HG02938 (cell line): ENCODE results near the gene PRCD.

ENCODE experiments used
- ATAC-seq: cut with Tn5 transposase; IDR thresholded peaks from one replicate; pipeline ENCODE4 v1.9.1; 2021; ENCODE audit warnings: mild to moderate bottlenecking, moderate library complexity; ENCODE audit not compliant: unreplicated experiment

The PRCD gene

DNA sequence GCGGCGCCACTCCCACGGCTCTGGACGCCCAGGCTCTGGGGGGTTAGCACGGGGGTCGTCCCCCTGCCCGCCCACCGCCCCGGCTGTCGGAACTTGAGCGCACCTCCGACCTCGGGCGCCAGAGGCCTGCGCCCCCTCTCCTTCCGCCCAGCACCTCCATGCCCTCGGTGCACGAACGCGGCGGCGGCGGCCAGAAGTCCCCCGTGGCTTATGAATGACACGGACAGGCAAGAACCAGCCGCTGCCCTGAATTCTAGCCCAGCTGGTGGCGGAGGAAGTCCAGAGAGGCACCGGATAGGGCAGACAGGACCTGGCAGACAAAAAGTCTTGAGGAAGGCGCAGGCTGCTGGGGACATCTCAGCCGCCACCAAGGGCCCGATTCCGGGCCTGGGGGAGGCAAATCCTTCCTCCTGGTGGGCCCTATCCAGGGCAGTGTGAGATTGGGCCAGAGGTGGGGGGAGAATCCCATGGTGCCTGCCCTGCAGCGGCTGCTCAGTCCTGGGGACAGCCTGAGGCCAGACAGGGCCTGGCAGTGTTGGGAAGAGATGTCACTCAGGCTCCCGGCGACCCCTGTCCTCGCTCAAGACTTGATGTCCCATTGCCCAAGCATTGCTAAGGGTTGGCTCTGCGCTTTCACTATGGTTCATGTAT lies 1.4 kb upstream of the PRCD start:
- ATAC-seq = no peak

DNA sequence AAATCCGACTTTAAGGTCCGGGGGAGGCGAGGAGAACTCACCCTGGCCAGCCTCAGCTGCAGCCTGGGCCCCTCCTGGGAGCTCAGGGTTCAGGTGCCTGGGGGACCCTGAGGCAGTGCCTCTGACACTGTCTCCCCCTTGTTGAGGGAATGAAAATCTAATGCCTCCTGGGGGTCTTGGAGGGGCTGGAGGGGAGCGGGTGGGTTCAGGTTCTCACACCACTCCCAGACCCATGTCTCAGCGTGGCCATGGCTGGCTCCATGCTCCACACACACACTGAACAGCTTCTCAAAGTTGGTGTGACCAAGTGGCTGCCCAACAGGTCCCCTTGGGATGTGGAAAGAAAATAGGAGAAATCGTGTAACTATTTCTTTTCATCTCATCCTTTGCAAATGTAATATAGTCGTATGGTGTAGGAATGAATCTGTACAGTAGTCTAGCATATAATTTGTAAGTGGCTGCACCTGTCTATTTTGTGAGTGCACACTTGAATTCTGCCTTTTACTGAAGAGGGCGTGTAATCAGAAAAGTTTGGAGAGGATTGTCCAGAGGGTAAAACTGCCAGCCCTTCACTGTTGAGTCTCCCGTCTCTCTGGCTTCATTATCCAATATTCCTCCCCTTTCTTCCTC lies 788 bp upstream of the PRCD start:
- no peak for ATAC-seq

DNA sequence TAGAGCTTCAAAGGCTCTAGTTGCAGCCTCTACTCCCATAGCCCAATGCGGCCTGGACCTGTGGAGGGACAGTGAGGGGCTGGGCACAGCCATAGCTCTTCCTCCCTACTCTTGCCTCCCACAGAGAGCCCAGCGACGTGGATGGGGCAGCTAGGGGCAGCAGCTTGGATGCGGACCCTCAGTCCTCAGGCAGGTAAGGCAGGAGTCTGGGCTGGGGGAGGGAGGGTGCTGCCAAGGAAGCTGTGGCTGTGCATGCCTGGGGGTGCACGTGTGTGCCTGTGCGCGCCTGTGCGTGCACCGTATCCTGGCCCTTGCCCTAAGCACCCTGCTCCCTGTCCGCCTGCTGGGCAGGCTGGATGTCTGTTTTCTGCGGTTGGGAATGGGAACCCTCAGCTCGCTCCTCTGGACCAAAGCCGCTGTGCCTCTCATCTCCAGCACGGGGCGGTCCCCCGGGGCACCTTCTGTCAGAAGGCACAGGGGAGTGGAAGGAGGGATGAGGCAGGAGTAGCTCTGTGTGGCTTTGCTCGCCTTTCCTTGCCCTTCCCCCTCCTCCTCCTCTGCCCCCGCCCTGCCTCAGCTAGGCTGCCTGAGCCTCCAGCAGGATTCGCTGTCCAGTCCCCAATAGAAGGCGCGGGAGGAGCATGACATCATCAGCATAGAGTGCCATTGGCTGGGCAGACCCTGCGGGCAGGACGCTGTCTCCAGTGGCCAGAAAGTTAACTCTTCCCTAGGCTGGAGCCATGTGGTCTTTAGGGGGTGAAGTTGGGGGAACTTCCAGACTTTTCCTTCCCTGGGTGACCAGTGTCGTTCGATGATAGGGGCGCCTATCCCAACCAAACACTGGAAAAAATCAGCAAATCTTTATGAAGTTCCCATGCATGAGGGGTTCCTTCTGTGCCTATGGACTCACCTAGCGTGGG lies 797 bp downstream of the PRCD start:
- ATAC-seq = no peak

DNA sequence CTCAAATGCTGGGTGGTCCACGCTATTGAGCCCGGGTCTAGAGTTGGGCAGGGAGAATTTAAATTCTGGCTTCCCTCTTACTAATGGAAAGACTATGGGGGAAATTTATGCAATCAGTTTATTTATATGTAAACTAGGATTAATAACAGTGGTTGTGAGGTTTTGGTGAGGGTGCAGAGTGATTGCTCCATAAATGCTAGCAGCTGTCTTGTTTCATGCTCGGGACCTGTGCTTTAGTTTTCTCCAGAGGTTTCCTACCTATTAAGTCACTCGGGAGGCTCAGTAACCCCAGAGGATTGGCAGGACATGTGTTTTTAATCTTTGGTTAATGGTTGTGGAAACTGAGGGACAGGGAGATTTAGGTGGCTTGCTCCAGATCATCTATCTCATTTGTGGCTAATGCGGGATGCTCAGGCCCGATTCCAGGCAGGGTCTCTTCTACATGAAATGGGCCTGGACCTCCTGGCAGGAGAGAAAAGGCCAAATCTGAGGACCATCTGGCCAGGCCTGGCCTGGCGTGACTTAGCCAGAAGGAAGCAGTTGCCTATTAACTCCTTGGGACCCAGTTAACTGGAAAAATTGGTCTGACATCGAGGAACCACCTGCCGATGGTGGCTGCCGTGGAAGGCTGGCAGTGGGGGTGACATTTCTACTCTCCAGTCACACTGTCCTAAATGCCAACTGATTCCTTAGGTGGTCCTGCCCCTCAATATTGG lies 2.1 kb downstream of the PRCD start:
- ATAC-seq = no peak

DNA sequence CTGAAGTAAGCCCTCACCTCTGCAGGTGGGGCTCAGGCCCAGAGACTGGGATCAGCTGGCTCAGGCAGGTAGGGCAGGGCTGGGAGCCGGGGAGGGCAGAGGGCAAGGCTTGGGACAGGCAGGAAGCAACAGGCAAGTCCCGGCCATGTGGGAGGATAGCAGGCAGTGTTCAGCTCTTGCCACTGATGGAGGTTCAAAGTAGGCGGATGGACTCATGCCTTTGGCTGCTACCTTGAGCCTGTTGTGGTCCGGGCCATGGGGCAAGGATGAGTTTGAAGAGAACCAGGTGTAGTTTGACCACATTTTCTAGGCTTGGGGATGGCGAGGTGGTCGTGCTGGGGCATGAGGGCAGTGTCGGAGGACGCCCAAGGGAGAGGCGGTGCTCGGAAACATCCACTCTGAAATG lies 2.7 kb downstream of the PRCD start:
- ATAC-seq = no peak

DNA sequence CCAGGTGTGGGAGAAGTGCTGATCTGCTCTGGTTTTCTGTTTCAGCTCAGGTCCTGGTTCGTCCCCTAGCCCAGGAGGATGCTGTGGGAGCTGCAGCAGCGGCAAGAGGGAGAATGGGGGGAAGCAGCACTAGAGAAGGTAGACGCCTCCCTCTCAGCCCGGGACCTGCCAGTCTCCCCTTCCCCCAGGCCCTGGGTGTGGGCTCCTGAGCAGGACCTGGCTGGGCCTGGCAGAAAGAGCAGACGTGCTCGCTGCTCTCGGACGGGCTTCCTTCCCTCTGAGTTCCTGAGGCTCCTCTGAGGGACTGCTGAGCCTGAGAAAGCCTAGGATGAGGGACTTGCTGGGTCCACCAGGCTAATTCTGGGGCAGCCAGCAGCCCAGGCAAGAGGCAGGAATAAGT lies 3.1 kb downstream of the PRCD start:
- ATAC-seq = no peak

DNA sequence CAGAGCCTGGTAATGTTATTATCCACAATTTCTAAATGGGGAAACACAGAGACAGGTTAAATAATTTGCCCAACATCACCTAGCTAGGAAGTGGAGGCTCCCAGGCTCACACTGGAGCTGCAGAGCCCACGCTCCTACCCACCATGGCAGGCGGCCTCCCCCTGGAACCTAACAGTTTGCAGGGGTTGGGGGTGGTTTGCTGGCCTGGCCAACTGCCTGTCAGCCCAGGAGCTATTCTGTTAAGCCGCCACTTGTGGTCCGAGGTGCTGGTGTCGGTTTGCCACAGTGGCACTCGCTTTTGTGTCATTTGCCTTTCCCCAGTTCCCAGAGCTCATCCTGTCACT lies 3.6 kb downstream of the PRCD start:
- no peak for ATAC-seq

DNA sequence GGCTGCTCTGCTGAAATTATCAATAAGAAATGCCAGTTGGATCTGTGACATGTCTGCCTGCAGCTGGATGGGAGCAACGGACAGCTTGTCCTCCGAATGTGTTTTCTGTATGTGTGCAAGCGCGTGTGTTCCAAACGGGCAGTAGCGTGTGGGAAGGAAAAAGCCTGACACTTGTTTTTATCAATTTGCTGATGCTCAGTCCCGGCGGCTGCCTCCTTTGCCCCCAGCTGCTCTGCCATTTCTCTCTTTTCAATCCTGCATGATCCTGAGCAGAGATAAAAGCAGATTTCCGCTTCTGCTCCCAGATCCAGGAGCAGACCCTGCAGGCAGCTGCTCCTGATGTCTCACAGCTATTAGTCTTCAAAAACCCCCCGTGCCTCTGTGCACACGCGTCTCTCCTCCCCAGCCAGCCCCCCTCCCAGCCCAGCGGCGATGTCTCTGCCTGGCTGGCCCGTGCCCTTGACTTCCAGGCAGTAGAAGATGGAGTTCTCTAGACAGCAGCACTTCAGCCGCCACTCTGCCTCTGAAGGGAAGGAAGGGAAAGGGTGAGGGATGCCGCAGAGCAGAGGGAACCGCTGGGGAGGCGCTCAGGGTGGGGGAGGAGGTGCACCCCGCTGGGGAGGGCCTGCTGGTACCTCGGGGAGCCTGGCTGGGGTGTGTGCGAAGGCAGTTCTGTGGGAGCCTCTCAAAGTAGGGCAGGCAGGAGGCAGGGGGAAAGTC lies 4.1 kb downstream of the PRCD start:
- no peak for ATAC-seq

DNA sequence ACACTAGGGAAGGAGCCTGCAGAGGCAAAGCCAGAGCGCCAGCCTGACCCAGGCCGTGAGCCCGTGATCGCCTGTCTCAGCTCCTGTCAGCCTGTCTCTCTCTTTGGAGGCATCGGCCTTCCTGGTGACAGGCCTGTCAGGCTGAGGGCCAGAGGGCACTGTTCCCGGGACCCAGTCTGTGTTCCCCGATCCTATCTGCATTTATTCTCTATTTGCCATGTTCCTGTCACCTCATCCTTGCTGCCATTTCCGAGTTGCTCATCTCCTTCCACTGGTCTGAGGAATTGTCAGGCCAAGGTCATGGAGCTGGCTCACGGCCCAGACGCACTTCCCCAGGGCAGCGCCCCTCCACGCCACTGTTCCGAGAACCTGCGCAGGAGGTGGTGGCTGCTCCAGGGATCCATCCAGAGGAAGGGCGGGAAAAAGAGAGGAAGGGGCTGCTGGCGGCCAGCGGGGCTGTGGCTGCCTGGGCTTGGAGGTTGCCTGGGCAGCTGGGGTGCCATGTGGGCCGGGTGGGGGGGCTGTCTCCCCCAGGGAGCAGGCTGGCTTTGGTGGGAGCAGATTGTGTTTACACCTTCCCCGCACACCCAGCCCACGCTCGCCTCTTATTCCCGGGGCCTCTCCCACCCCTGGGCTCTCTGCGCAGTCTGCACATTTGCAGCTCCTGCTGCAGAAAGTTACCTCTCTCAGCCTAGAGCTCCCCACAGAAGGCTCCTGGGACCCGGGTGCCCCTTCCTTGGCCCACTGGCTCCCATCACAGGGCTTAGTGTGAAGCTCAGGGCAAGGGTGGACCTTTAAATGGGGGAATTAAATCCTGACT lies 4.9 kb downstream of the PRCD start:
- ATAC-seq = no peak

DNA sequence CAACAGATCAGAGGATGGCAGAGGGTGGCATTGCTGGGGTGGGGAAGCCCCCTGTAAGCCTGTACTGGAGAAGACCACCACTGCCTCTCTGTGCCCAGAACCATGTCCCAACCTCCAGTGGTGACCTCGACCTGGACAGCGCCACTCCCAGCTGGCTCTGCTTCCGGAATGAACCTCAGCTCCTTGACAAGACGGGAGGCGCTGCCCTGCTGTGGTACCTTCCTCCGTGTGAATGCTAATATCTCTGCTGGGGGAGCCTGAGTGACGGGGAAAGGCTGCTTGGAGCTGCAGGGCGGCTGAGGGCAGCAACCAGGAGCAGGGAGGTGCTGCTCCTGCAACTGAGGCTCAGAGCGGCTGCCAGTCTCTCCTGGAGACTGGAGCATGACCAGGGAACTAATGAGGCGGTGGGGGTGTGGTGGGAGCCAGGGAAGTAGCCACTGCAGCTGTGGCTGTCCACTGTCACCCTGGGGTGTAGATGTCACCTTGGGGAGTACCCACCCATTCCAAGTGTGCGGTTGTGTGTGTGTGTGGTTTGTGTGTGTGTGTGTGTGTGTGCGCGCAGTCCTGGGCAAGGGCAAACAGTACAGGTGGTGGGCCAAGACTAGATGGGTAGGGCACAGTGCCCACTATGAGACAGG lies 6.2 kb downstream of the PRCD start:
- ATAC-seq = no peak

DNA sequence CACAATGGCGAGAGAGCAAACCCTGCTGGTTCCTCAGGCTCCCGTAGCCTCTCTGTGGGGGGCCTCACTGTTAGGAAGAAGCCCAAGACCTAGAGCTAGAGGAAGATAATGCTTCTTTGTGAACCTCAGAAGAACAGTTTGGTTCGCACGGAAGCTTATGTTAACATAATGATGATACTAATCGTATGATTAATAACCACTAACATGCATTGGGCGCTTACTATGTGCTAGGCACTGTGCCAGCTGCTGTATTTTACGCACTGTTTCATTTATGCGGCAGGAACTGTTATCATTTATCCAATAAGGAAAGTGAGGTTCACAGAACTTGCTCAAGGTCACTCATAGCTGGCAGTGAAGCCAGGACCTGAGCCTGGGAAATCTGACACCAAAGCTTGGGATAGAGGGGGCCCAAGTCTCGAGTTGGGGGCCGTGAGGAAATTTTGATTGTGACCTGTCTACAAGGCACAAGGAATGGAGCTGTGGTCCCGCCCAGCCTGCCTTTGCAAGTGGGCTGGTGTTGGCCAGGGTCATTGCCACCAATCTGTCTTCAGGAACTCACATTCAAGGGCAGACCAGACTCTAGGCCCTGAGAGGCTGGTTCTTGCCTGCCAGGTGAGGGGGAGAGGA lies 6.8 kb downstream of the PRCD start:
- ATAC-seq = no peak

DNA sequence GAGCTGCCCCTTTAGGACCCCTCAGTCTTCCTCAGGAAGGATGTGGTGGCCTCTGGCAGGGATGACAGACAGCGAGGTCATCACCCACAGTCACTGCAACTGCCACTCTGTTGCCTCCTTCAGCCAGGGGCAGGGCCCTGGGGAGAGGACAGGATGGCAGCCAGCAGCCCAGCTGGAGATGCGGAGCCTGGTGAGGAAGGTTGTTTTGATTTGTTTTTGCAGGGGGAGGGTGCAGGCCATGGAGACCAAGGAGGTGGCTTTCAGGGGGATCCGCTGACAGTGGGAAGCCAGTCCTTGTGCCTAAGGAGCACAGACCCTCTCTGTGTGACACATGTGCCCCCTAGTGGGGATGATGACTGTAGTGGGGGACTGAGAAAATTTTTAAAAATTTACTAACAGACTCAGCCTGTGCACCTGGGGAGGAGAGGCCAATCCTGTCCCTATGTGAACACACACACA lies 7.4 kb downstream of the PRCD start:
- ATAC-seq = no peak

DNA sequence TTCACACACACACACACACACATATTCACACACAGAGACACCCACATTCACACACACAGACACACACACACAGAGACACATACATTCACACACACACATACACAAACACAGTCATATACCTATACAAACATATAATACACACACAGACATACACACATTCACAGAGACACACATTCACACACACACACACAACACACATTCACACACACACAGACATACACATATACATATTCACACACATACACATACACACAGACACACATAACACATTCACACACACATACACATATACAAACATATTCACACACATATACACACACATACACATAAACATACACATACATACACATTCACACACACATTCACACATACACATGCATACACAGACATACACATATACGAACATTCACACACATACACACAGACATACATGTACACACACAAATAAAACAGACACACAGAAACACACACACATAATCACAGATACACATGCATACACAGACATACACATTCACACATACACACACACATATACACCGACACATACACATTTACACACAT lies 7.9 kb downstream of the PRCD start:
- ATAC-seq = no peak

DNA sequence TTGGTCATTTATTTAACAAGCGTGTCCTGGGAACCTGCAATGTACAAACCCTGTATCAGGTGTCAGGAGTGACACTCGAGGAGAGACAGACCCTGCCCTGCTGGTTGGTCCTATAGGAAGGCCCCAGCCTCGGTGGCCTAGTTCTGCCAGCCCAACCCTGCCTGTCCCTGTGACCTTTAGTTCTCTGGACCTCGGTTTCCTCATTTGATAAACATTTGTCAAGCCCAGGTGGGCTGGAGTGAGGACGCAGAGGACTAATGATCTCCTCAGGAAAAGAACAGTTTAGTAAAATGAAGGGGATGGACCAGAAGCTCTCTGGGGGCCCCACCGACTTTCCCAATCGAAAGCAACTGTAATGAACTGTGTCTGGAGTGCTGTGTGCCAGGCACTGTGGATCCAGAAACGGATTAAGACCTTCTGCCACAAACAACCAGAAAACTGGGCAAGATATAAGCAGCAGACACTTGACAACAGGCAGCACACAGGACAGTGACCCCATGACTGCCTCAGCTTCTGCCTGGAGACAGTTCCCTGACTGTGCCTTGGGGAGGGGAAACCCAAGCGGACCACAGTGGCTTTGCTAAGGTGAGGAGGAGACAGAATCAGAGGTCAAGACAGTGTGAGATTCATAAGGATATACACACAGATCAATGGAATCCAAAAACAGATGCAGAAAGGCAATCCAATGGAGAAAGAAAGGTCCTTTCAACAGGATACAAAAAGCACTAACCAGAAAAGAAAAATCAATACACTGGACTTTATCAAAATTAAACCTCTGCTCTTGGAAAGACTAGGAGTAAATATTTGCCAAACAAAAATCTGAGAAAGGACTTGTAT lies 8.8 kb downstream of the PRCD start:
- ATAC-seq = no peak

DNA sequence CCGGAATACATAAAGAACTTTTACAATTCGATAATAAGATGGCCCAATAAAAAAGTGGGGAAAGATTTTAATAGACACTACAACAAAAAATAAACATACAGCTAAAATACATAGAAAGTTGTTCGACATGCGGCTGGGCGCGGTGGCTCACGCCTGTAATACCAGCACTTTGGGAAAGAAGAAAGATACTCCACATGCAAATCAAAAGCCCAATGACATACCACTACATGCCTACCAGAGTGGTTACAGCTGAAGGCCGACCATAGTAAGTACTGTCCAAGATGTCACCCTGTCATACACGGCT lies 9.3 kb downstream of the PRCD start:
- no peak for ATAC-seq

DNA sequence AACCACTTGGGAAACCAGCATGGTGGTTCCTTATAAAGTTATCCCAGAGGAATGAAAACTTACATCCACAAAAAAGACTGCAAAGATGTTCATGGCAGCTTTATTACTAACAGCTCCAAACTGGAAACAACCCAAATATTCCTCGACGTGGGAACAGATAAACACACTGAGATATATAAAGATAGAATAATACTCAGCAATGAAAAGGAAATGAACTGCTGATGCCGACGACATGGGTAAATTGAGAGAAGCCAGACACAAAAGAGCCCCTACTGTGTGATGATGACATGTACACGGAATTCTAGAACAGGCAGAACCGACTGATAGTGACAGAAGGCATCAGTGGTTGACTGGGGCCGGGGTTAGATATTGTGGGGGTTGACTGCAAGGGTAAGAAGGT lies 9.7 kb downstream of the PRCD start:
- ATAC-seq = no peak

DNA sequence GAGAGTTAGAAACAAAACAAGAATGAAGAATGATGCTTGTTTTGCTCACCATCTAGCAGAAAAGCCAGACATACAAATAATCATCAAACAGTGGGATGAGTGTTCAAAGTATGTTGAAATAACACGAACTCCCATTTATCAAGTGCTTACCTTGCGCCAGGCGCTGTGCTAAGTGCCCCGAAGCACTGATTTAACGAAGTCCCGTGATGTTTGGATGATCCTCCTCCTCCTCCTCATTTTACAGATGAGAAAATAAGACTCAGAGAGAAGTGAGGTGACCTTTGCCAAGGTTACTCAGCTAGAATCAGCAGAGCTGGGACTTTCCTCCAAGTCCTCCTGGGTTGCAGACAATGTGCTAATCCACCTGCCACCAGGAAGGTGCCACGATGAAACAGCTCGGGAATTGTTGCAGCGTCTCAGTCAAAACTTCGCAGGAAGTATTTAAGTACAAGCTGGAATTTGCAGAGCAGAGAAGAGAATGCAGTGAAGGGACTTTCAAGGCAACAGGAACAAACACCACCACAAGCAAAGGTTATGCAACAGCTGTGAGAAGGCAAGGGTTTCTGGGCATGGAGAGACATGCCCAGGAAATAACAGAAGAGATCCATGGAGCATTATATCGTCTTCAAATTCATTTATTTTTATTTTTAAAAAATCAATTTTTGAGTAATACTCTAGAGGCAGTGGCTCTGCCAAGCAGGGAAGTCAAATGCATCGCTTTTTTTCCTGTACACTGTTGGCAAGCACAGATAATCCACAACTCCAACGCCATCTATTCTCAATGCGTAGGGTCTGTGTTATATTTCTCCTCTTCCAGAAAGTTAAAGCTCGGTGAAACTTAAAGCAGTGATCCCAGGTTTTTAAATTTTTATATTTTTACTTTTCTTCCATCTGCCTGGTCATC lies 11.1 kb downstream of the PRCD start:
- no peak for ATAC-seq
